Measurements from ENCODE around the gene EXOC6B. TPM values are rescaled to one million over a fixed set of nuclear protein-coding genes. Genes with fewer than 3 reads are reported as not detected.

Gene EXOC6B
- total and polyA plus RNA-seq, 2 of the 8 experiments (the other 6 are each of a cell fraction or from before 2014, with no cell fraction given) = 13.5 to 33.0 TPM

- H4K91ac ChIP-seq (replicated peaks; ENCODE audit: insufficient read length, low read length) = no peak overlapping the region
- no peak overlapping the region for H2BK15ac ChIP-seq (ENCODE audit: low read length)
- no peak overlapping the region for H4K5ac ChIP-seq (ENCODE audit: insufficient read length, low read depth, low read length)
- H2AFZ ChIP-seq (ENCODE audit: low read length) = no peak overlapping the region
- no peaks in the 10 kb centered on the region for H3K79me1 ChIP-seq (ENCODE audit: low read depth, low read length)
- H3K27ac ChIP-seq (ENCODE audit: low read depth, low read length) = no peak overlapping the region
- H3K9me3 ChIP-seq (ENCODE audit: insufficient read depth in 2 of 2, low read depth in 1 of 2, low read length in 1 of 2) = no peaks in the 10 kb centered on the region
- H3K4me2 ChIP-seq (ENCODE audit: insufficient read depth in 1 of 2, low read depth in 2 of 2, low read length in 2 of 2) = no peak overlapping the region; a peak in 1 of 4 replicates
- ChIA-PET CTCF (ENCODE audit: partially characterized antibody) (interaction anchor here (0.6 to 7.0 kb wide), 56 partner anchors 11 to 681 kb away, joined by 3 to 115 read pairs (median 4); no protein-coding TSS in a partner anchor), POLR2A (ENCODE audit: partially characterized antibody) (no interaction called here)
- no peak overlapping the region for H3K14ac ChIP-seq (ENCODE audit: insufficient read length)
- H3K9ac ChIP-seq (replicated peaks in 1 of 4; ENCODE audit: extremely low read depth in 1 of 4, low read depth in 3 of 4, low read length in 3 of 4) = no peak overlapping the region
- no peak overlapping the region for H3K4ac ChIP-seq (replicated peaks; ENCODE audit: insufficient read length, low read depth, low read length)
- no peak overlapping the region for H3K23ac ChIP-seq (ENCODE audit: insufficient read length)
- peaks cover 33 to 56% (median 53%) of the 10 kb centered on the region in 4 experiments for H3K27me3 ChIP-seq (replicated peaks in 1 of 4; ENCODE audit: control insufficient read depth in 3 of 4, extremely low read depth in 1 of 4, insufficient read depth in 3 of 4, low read length in 3 of 4)
- peaks cover 22% of the 10 kb centered on the region for H3K23me2 ChIP-seq (ENCODE audit: low read depth, low read length)
- H3K18ac ChIP-seq (ENCODE audit: extremely low read depth, low read length) = no peak overlapping the region
- no peak overlapping the region for H2BK5ac ChIP-seq (ENCODE audit: low read depth, low read length)
- TF ChIP-seq, protein P1, sequence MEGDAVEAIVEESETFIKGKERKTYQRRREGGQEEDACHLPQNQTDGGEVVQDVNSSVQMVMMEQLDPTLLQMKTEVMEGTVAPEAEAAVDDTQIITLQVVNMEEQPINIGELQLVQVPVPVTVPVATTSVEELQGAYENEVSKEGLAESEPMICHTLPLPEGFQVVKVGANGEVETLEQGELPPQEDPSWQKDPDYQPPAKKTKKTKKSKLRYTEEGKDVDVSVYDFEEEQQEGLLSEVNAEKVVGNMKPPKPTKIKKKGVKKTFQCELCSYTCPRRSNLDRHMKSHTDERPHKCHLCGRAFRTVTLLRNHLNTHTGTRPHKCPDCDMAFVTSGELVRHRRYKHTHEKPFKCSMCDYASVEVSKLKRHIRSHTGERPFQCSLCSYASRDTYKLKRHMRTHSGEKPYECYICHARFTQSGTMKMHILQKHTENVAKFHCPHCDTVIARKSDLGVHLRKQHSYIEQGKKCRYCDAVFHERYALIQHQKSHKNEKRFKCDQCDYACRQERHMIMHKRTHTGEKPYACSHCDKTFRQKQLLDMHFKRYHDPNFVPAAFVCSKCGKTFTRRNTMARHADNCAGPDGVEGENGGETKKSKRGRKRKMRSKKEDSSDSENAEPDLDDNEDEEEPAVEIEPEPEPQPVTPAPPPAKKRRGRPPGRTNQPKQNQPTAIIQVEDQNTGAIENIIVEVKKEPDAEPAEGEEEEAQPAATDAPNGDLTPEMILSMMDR (IDR thresholded peaks at IDR 0.05; ENCODE audit: control extremely low read depth in 1 of 3, insufficient read depth in 1 of 3, low read depth in 1 of 3, low read length in 3 of 3) = peak in 1 of 3 experiments; percentile 2; a peak in 1 of 4 replicates
- TF ChIP-seq ASH2L (IDR thresholded peaks at IDR 0.05; ENCODE audit: low read length) = no peak
- no peak overlapping the region for H3K4me3 ChIP-seq (ENCODE audit: extremely low read depth in 1 of 4, insufficient read depth in 2 of 4, low read depth in 3 of 4, low read length in 4 of 4)
- 83% methylated on average over 2 of the region's 2 CpGs; no CpG with 5 or more reads in 1 of the 2 experiments for WGBS, 2 experiments (ENCODE audit: extremely low coverage in 1 of 2, insufficient coverage in 1 of 2, insufficient read length in 1 of 2, insufficient replicate concordance in 2 of 2, low coverage in 1 of 2, low lambda C conversion rate in 2 of 2, missing lambda C conversion rate in 1 of 2)
- no peak overlapping the region for H2BK120ac ChIP-seq (replicated peaks; ENCODE audit: low read depth, low read length)
- no peak overlapping the region for H2AK5ac ChIP-seq (ENCODE audit: low read depth, low read length)
- H3K56ac ChIP-seq (replicated peaks; ENCODE audit: insufficient read length, low read depth, low read length) = no peak overlapping the region
- peak in 1 of 2 experiments; percentile 35 for DNase-seq (ENCODE audit: low read depth in 1 of 2, low spot score in 2 of 2)
- H3K79me2 ChIP-seq (ENCODE audit: control insufficient read depth in 1 of 2, insufficient read depth in 2 of 2, low read length in 2 of 2) = no peaks in the 10 kb centered on the region
- no peak overlapping the region for H4K8ac ChIP-seq (ENCODE audit: extremely low read depth, insufficient read depth, low read length)
- no peaks in the 10 kb centered on the region for H3K36me3 ChIP-seq (ENCODE audit: control insufficient read depth in 2 of 4, insufficient read depth in 4 of 4, low read length in 3 of 4)
- no peak overlapping the region for H2BK12ac ChIP-seq (ENCODE audit: low read depth, low read length)
- H2BK20ac ChIP-seq (ENCODE audit: low read length) = no peak overlapping the region
- peaks cover 6 to 25% (median 15%) of the 10 kb centered on the region in 4 experiments for H3K4me1 ChIP-seq (replicated peaks in 1 of 4; ENCODE audit: control insufficient read depth in 3 of 4, insufficient read depth in 4 of 4, low read length in 3 of 4)
- FAIRE-seq = no peak
- peaks cover 0 to 12% of the 10 kb centered on the region in 2 experiments for H4K20me1 ChIP-seq (replicated peaks in 1 of 2; ENCODE audit: control insufficient read depth in 1 of 2, insufficient read depth in 2 of 2, low read length in 2 of 2)
Observed at GRCh38 chr2:72150861-72151356, 674.9 kb downstream of the EXOC6B start.
